GM21447 (cell line): Measurements from ENCODE around the gene CCL19.
"Not testable (repeated sequence)": the region's sequence is repeated elsewhere in the genome, so short reads cannot be mapped to it uniquely, and the experiment has no call there.

Source experiments
- ATAC-seq: cut with Tn5 transposase; IDR thresholded peaks from one replicate; pipeline ENCODE4 v1.9.1; 2021; ENCODE audit not compliant: unreplicated experiment

Gene CCL19

GRCh38 chr9:34690983-34691935 lies at the start of gene CCL19:
Gene CCL19, minus strand, starts transcription at chr9:34691276. Its CDS starts 137 bp downstream, at chr9:34691139.
- ATAC-seq: no peak

DNA sequence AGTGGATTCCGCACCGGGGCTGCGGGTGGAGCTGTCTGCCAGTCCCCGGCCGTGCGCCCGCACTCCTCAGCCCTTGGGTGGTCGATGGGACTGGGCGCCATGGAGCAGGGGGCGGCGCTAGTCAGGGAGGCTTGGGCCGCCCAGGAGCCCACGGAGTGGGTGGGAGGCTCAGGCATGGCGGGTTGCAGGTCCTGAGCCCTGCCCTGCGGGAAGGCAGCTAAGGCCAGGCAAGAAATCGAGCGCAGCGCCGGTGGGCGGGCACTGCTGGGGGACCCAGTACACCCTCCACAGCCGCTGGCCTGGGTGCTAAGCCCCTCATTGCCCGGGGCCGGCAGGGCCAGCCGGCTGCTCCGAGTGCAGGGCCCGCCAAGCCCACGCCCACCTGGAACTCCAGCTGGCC lies 49.1 kb upstream of the CCL19 start:
- not testable (repeated sequence) for ATAC-seq

- ATAC-seq: no peak
These were observed 46.7 kb upstream of the CCL19 start for GRCh38 chr9:34737677-34738260.

DNA sequence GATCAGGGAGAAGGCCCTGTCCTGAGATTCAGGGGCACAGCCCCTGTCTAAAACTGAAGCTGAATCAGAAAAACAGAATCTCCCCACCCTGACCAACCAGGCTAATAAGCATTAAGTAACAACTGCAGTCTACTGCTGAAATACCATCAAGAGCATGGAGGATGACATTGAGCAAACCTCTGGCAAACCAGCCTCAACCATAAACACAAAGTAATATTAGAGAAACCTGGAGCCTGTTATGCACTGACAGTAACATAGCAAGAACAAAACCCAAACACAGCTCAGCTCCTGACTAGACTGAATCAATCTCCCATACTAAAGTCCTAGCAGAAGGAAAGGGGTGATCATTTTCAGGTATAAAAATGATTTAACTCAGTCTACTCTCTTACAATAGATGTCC lies 43.6 kb upstream of the CCL19 start:
- ATAC-seq: no peak

DNA sequence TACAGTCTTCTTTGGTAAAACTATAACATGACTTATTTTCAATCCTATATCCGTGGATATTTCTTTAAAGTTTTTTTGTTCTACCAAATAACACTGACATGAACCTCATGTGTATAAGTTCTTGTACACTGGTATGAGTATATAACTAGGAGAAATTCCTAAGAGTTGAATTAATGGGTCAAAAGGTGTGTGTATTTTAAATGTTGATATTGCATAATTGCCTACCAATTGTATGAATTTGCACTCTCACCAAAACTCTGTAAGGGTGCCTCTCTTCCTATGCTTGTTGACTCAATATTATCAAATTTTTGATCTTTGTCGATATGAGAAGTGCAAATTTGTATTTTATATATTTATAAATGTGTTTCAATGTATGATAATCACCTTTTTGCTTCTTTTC lies 41.8 kb upstream of the CCL19 start:
- no peak for ATAC-seq

GRCh38 chr9:34732478-34732877 lies 41.4 kb upstream of the CCL19 start:
- no peak for ATAC-seq

DNA sequence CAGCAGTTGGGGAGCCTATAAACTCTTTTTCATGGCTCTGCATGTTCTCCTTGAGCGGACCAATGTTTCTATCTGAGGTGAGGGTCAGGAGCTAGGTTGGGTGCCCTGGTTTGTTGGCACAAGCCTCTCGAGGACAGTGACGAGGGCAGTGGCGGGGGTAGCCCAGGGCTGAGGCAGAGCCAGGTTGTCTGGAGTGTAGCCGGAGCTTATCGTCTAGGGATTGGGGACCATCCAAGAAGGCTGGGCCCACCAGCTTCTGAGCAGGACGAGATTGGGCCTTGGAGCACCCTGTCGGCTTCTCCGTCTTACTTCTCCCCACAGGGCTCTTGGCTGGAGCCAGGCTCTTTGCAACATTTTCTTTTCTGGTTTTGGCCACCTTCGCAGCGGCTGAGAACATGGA lies 32.1 kb upstream of the CCL19 start:
- no peak for ATAC-seq

DNA sequence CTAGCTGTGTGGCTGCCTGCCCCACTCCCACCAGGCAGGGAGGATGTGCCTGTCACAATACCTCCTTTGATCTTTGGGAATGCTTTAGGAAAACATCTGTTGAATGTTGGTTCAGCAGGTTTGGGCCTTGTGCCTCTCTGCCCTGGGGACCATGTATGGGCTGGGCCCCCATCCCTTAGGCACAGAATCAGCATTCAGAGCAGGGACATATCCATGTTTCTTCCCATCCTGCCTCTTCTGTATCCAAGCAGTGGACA lies 28.6 kb upstream of the CCL19 start:
- ATAC-seq: not testable (repeated sequence)

GRCh38 chr9:34719021-34719768 lies 28.1 kb upstream of the CCL19 start:
- no peak for ATAC-seq

- ATAC-seq: no peak
These were observed 27.0 kb upstream of the CCL19 start for GRCh38 chr9:34717996-34718614.

GRCh38 chr9:34716711-34717110 lies 25.6 kb upstream of the CCL19 start:
- ATAC-seq: no peak

- no peak for ATAC-seq
These were observed 24.7 kb upstream of the CCL19 start for GRCh38 chr9:34715639-34716215.

- ATAC-seq: no peak
These were observed 22.9 kb upstream of the CCL19 start for GRCh38 chr9:34714007-34714406.

DNA sequence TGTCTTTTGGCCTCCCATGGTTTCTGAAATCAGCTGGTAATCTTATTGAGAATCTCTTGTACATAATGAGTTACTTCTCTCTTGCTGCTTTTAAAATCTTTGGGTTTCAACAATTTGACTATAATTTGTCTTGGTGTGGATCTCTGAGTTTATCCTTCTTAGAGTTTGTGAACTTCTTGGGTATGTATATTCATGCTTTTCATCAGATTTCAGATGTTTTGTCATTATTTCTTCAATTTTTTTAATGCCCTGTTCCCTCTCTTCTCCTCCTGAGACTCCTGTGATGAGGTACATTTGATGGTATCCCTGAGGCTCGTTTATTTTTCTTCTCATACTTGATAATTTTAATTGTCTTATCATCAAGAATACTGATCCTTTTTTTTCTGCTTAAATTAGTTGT lies 21.1 kb upstream of the CCL19 start:
- no peak for ATAC-seq

- ATAC-seq: no peak
These were observed 18.9 kb upstream of the CCL19 start, which contains the start of gene CCL21 for GRCh38 chr9:34710023-34710422. Gene CCL21, minus strand, starts transcription at chr9:34710136. Its CDS starts 70 bp downstream, at chr9:34710066.

- ATAC-seq: no peak
These were observed 18.3 kb upstream of the CCL19 start for GRCh38 chr9:34709196-34709978.

GRCh38 chr9:34707130-34707529 lies 16.1 kb upstream of the CCL19 start:
- ATAC-seq: no peak

DNA sequence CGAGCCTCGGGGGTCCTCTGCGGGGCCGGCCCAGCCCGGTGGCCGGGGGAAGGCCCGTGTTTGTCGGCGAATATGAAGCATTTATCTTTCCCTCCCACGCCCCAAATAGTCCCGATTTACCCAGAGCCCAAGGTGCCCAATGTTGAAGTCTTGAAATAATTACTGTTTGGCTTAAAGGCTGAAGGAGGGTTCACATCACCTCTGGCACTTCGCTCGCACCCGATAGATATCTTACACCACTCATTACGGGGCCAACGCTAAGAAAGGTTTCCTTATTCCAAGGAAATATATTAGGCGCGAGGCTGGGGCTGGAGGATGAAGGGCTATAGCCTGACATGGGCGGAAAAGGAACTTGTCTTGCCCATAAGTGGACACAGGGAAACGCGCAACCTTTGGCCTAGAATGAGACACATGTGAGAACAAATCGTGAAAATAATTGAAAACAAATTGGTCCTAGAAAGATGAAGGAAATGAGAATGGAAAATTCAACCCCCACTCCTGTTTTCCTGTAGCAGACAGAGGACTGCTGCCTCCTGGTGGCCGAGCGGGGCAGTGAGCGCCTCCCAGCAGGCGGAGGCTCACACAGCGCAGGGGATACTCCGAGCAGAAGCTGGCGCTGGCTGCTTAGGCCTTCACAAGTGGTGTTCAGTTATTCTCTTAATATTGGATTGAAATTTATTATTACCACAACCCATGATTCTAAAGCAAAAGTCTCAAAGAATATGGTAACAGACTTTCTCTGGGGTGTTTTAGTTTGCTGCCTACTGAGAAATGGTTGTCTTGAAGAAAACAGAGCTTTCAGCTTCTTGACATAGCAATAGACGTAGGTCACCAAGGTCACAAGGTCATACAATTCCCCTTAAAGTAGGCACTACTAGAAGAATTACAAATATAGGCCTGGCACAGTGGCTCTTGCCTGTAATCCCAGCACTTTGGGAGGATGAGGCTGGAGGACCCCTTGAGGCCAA lies 11.0 kb upstream of the CCL19 start:
- peak; percentile 77 for ATAC-seq
